Stimulated activated CD8-positive, alpha-beta memory T cell treated with anti-CD3 and anti-CD28 coated beads, Interleukin-7, amount 100 ng/mL, for 1 hour (primary cell): ENCODE measurements around the gene SHC1.
"Not testable (repeated sequence)": the region's sequence is repeated elsewhere in the genome, so short reads cannot be mapped to it uniquely, and the experiment has no call there.

Source experiments
- DNase-seq, 2 donors: peaks; one replicate each; pipeline ENCODE4 v3.0.0-alpha.2; 2020; ENCODE audit warnings: low read depth in 2 of 2

The SHC1 gene

DNA sequence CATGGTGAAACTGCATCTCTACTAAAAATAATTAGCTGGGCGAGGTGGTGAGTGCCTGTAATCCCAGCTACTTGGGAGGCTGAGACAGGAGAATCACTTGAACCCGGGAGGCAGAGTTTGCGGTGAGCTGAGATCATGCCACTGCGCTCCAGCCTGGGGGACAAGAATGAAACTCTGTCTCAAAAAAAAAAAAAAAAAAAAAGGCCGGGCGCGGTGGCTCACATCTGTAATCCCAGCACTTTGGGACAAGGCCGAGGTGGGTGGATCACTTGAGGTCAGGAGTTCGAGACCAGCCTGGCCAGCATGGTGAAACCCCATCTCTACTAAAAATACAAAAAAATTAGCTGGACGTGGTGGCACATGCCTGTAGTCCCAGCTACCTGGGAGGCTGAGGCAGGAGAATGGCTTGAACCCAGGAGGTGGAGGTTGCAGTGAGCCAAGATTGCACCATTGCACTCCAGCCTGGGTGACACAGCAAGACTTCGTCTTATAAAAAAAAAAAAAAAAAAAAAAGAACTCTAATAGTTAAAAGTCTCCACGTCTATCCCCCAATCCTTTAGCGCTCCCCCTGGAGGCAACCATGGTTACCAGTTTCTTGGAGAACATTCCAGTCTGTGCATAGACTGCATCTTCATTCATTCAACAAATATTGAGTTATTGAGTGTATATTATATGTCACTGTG lies 24.9 kb upstream of the SHC1 start:
- not testable (repeated sequence) for DNase-seq

GRCh38 chr1:154994591-154994990 lies 24.0 kb upstream of the SHC1 start:
- no peak for DNase-seq

GRCh38 chr1:154994269-154994587 lies 23.7 kb upstream of the SHC1 start:
- no peak for DNase-seq

DNA sequence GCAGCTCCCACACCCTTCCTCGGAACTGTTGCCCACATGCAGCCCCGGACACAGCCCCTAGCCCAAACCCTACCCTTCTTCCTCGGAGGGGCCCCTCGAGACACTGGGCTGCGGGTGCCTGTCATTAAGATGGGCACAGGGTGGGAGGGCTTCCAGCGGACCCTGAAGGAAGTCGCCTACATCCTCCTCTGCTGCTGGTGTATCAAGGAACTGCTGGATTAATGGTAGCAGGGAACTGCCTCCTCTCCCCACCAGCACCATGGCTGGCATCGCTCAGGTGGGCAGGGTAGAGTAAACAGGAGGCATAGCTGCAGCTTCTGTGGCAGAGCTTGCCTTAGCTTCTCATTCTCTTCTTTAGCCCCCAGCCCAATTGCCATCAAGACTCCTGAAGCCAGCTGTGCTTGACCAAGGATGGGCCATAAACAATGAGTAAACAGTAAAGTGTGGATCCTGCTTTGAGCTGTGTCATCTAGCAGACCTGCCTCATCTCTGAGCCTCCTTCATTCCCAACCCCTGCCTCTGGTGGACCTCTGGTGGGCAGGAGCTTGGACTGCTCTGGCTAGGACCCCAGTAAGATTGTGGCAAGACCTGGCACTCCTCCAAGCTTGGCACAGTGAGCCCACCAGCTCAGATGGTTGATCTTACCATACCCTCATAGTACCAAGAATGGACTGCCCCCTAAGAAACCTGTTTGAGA lies 23.2 kb upstream of the SHC1 start, which contains the start of gene LENEP:
Gene LENEP (plus strand): TSS at position 15 of the 697 bp plus-strand sequence. CDS start 22 bp downstream, at position 37.
- DNase-seq = no peak

DNA sequence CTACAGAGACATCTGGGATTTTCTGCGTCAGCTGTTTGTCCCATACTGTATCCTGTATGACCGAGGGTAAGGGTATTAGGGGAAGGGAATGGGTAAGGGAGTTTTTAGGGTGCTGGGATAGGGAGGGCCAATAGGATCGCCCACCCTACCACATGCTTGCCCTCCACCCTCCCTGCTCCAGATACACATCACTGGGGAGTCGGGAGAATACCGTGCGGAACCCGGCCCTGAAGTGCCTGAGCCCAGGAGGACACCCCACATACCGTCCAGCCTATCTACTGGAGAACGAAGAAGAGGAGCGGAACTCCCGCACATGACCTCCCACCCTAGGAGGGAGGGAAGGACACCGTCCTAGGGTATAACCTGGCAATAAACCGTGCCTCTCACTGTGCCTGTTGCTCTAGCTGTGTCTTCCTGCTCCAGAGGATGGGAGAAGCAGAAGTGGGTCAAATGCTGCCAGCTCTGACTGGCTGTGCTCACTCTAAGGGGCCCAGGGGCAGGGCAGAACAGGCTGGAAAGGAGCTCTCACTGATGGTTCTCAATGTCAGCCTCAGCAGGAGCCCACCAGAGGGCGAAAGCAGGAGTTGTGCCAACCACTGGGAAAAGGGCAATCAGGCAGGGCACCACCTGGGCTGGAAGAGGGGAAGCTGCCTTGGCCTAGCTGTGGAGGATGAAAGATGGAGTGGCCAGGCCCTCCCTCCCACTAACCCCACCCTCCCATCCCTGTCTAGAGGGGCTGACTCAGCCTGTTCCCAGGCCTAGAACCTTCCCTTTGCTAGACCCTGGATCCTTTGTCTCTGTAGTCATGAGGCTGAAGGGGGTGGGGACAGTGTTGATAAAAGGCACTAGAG lies 22.4 kb upstream of the SHC1 start:
- no peak for DNase-seq

GRCh38 chr1:154990276-154990675 lies 19.7 kb upstream of the SHC1 start:
- no peak for DNase-seq

DNA sequence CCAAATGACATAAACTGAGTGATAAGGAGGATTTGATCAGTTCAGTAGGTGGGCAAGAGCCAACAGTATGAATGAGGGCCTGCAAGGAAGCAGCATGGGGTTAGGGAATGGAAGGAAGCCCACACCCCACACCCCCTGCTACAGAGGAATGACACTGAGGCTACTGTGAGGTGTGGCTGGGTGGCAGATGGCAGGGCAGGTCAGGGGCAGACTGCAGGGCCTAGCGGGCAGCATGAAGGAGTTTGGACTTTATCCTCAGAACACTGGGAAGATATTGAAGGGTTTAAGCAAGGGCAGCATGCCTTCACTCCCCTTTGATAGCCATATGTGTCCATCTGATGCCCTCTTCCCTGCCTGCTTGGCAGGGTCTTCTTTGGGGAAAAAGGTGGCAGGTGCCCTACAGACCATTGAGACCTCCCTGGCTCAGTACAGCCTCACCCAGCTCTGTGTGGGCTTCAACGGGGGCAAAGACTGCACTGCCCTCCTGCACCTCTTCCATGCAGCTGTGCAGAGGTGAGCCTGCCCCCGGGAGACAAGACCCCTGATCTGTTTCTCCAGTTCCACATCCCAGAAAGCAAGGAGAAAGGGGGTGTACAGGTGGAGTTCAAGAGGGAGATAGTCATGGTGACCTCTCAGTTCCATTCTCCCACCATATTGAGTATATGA lies 18.8 kb upstream of the SHC1 start:
- DNase-seq = no peak

DNA sequence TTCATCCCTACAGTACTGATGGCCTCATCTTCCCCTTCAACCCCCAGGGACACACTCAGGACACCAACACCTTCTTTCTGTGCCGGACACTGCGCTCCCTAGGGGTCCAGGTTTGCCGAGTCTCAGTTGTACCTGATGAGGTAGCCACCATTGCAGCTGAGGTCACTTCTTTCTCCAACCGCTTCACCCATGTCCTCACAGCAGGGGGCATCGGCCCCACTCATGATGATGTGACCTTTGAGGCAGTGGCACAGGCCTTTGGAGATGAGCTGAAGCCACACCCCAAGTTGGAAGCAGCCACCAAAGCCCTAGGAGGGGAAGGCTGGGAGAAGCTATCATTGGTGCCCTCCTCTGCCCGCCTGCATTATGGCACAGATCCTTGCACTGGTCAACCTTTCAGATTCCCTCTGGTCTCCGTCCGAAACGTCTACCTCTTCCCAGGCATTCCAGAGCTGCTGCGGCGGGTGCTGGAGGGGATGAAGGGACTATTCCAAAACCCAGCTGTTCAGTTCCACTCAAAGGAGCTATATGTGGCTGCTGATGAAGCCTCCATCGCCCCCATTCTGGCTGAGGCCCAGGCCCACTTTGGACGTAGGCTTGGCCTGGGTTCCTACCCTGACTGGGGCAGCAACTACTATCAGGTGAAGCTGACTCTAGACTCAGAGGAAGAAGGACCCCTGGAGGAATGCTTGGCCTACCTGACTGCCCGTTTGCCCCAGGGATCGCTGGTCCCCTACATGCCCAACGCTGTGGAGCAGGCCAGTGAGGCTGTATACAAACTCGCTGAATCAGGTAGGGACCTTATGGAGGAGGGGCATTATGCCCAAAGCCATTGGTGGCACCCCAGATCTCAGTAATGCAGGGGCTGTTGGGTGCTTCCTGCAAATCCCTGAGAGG lies 17.8 kb upstream of the SHC1 start:
- DNase-seq = no peak

GRCh38 chr1:154987326-154987725 lies 16.8 kb upstream of the SHC1 start:
- DNase-seq = no peak

- DNase-seq = not testable (repeated sequence)
Measured at GRCh38 chr1:154986736-154987135, 16.2 kb upstream of the SHC1 start.

DNA sequence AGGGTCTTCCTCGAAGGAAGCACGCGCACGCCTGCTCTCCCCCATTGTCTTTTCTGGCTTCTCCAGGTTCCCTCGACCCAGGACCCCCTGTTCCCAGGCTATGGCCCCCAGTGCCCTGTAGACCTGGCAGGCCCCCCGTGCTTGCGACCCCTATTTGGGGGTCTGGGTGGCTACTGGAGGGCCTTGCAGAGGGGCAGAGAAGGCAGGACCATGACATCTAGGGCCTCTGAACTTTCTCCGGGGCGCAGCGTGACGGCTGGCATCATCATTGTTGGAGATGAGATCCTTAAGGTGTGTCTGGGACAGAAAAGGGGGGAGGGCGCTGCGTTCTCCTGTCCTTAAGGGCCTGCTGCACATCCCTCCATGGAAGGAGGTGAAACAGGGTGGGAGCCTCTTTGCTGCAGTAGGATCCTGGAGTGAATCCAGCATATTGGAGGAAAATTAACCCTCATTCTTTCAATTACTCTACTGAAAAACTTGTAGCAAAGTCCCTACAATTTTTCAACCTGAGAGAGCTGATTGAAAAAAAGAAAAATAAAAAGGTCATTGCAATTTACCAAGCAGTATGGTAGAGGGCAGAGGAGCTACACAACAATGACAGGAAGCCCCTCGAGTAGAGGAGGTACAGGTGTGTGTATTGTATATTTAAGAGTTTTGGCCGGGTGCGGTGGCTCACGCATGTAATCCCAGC lies 13.4 kb upstream of the SHC1 start:
- no peak for DNase-seq

- DNase-seq = peak; percentile 88
Measured at GRCh38 chr1:154982897-154983648, 12.5 kb upstream of the SHC1 start, which contains the start of gene FLAD1. Gene FLAD1, plus strand, starts transcription at chr1:154983344. Its CDS starts 351 bp downstream, at chr1:154983695.

DNA sequence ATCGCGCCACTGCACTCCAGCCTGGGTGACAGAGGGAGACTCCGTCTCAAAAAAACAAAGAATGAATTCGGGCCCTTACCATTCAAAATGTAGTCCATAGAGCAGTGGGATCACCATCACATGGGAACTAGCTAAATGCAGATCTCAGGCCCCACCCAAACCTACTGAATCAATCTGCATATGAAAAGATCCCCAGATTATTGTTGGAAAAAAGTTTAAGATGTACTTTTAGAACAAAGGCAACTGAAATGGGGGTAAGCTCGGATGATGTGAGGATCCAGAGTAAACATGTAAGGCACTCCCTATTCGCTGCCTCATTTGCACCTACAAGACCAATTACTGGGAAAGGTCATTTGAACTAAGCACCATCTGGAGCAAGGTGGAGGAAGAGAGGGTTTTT lies 11.8 kb upstream of the SHC1 start:
- no peak for DNase-seq

- DNase-seq = no peak
Measured at GRCh38 chr1:154978360-154978759, 7.8 kb upstream of the SHC1 start.

DNA sequence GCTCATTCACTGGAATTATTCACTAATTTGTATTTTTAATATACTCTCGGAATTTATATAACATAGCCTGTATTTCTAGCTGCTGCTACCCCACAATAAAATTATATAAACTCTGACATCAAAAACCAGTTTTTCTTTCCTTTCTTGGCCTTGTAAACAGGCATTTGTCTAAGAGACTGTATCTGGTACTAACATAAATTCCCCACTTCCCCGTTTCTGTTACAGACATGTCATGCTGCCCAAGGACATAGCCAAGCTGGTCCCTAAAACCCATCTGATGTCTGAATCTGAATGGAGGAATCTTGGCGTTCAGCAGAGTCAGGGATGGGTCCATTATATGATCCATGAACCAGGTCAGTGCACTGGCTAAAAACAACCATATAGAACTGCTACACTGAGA lies 7.2 kb upstream of the SHC1 start:
- not testable (repeated sequence) for DNase-seq

DNA sequence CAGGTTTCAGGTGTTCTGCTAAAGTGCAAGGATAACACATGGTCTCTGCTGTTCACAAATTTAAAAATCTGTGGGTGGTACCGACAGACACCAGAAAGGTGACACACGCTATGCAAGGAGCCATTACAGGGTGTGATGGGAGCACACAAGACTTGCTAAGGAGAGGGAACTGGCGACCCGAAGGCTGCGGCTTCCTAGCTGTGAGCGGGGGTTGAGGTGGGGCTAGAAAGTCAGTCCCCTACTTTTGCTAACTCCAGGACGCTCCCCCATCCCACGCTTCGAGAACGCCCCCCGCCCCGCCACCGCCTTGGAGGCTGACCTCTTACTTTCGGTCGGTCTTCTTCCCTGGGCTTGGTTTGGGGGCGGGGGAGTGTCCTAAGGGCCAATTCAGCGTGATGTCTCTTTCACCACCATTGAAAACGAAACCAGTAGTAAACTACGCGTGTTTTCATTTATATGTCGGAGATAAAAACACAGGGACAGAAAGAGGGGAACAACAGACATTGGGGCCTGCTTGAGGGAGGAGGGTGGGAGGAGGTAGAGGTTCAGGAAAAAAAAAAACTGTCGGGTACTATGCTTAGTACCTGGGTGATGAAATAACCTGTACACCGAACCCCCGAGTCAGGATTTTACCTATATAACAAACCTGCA lies 5.0 kb upstream of the SHC1 start:
- DNase-seq = no peak

DNA sequence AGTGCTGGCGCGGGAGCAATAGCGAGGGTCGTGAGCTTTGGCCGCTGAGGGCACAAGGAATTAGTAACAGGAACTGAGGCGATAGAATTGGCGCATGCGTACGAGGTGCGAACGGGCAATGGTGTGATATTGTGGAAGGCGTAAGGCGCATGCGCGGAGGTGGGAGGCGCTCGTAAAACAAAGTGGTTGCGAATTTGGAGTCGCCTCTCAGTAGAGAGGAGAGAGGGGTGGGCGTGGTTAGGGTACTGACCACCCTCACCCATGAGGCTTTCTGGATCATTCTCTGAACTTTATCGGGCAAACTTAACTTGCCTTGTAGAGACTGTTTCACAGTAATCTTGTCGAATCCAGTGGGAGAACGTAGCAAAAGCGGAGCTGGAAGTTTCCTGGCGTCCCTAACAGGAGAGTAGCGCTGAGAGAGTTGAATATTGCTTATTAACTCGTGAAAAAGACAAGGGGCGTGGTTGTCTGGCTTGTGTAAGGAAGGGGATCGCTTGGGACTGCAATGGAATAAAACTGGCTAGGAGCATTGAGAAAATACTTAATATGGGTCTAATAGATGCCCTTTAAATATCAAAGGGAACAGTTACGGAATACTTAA lies 4.4 kb upstream of the SHC1 start:
- DNase-seq = peak; percentile 83 to 88

DNA sequence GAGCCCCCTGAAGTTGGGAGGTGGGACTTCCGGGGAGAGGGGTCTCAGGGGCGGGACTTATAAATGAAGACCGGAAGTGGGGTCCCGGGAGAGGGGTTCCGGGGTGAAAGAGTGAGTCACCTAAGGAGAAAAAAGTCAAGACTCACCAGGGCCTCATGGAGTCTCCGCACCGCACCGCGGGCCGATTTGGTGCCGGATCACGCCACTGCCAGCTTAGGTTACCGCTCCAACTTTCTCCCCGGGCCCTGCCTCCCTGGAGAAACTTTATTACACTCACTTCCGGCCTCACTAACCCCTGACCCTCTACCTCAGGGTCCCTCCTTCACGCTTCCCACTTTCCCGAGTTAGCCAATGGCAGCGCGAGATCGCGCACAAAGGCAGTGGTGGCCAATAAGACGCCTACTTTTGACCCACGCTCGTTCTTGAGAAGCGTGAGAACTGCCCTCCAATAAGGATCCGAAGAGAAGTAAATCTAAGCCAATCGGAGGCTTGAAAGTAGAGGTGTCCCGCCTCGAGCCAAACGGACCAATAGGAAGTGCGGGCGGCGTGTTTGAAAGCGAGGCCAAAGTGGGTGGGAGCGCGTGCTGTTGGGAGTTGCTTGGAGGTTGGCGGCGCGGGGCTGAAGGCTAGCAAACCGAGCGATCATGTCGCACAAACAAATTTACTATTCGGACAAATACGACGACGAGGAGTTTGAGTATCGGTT lies 3.7 kb upstream of the SHC1 start, which contains the start of gene CKS1B:
Gene CKS1B (plus strand): TSS at position 580 of the 706 bp plus-strand sequence. CDS start 65 bp downstream, at position 645.
- peak; percentile 90 for DNase-seq
